SKM-1 treated with dmso at 0.1 percent for 144 hours (cell line): Measurements from ENCODE around the gene LPO.
A peak's percentile ranks its signal among the peaks of the same experiment; 100 is the strongest.

Experiments
- DNase-seq: peaks from one replicate; lab custom pipeline; 2025; ENCODE audit not compliant: unreplicated experiment; lab: John Stamatoyannopoulos, UW

Gene LPO

DNA sequence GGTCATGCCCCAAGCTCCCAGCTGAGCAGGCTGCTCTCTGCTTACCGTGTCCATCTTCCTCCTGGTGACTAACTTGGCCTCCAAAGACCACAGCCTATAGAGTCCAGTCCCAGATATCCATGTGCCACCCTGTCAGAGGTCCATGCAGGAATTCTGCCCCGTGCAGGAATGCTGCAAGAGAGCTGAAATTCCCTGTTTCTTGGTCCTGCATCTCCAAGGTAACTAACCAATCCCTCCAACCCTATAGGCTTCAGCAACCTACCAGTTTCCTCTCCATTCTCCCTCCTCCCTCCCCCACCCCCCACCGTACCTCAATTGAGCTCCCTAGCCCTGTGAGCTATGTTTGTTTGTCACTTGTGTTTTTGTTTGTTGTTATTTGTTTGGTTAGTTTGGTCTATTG lies 9.7 kb upstream of the LPO start:
- no peak for DNase-seq

DNA sequence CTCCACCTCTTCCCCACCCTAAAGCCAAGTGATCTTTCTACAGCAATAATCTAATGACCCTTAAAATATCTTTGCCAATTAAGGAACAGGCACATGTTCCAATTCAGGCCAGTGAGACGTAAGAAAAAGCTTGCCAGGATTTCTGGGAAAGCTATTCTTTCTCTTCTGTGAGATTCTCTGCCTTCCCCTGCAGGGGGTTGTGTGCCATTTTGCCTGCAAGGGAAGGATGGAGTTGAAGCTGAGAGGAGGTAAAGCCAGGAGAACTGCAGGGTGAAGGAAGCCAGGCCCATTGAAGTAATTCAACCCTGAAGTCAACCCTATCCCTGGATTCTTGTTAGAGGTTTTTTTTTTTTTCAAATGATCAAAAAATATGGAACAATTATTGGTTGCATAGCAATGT lies 9.0 kb upstream of the LPO start:
- DNase-seq: no peak

DNA sequence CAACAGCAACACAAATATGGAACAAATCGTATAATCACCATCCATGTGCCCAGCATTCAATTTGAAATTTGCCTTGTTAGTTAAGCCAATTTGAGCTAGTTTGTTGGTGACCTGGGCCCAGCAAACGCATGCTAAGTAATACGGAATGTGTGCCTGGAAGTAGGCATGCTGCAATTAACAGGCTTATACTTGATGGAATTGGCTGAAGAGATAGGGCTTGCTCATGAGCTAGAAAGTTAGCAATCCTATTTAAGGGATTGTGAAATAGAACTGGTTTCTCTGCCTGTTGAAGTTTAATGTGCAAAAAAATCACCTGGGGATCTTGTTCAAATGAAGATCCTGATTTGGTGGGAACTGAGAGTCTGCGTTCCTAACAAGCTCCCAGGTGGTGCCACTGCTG lies 8.5 kb upstream of the LPO start:
- no peak for DNase-seq

DNA sequence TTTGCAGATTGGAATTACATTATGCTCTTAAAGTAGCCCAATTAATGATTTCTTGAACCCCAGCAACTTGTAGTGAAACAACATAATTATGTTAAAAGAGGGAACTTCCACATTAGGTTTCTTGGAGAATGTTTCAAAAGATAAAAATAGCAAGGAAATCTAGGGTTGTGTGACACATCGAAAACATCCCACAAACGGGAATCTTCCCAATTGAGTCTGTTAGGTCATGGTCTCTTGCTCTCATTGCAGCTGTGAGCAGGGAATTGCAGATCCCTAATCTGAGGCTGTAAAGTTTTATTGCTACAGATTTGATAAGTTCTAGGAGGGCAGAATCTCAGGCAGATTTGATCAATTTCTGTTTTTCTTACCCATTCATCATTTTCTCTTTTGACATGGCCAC lies 6.7 kb upstream of the LPO start:
- no peak for DNase-seq

DNA sequence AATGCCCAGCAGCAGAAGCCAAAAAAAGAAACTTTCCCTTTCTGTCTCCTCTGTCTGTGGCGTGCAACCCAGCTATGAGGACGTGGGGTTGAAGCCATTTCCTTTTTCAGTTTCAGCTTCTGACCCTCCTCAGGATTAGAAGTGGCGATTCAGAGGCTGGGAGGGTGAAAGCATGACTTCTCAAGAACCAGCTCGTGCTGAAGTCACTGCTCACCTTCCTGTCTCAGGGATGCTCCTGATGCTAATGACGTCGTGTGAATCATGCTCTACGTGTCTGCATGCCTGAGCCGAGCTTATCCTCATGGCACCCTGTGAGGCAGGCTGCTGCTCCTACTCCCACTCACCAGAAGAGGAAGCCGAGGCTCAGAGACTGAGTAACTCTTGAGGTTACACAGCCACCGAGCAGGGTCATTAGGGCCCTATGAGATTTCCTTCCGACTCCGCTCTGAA lies 5.7 kb upstream of the LPO start:
- DNase-seq: peak; percentile 95

DNA sequence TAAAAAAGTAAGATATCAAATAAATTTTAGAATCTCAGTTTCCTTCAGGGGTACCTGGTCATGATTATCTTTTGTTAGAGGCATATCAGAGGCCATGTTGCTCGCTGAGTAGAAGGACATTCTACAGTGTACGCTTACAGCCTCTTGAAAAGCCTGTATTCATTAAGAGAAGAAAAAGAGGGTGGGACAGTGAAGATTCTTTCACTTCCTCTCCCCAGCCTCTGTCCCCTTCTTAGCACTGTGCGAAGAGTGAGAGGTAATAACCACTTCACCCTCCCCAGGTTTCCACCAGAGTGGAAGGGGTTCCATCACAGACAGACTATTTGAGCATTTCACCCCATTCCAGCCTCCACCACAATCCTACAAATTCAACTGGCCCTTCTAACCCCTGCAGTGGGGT lies 4.8 kb upstream of the LPO start:
- DNase-seq: peak; percentile 28

DNA sequence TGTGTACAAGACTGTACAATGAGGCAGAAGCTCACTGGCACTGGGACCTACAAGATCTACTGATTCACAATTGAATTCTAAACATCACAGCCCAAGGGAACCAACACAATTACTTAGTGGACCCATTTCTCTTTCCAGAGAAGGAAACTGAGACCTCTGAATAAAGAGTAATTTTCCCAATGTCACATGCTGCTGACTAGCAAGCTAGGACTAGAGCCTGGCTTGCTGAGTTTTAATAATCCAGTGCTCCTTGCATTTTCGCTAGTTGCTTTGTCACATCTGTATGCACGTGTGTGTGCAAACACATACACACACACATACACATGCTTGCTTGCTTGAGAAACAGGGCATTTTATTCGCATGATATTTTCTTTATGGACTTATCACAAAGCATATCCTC lies 3.9 kb upstream of the LPO start:
- DNase-seq: no peak

DNA sequence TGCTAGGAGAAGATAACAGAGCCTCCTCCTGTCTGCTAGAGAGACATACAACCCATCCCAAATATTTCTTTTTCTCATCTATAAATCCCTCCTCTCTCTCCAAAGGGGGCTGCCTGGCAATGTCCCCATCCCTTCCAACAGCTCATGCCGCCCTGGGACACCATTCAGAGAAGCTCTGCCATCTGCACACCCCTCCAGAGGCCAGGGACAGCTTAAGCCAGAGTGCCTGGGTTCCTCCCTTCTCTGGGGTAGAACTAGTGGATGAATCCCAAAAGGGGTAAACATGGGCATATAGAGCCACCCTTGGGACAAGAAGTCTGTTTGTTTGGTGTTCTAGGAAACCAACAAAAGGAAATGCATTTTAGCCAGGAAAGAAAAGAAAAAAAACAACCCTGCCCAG lies 2.6 kb upstream of the LPO start:
- DNase-seq: no peak

DNA sequence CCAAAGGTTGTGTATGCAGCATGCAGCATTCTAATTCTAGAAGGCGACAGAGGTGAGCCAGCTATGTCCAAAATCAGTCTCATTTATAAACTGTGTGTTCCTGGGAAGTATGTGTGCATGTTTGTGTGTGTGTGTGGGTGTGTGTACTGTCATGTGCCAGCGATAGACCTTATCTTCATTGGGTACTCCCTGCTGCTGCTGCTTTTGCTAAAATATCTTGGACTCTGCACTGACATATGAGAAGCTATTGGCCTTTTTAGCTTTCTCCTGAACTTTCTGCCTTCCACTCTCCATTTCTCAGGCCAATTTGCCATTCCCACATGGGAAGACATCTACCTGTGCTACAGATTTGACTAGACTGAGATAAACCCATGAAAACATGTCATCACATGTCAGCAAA lies 2.0 kb upstream of the LPO start:
- no peak for DNase-seq

DNA sequence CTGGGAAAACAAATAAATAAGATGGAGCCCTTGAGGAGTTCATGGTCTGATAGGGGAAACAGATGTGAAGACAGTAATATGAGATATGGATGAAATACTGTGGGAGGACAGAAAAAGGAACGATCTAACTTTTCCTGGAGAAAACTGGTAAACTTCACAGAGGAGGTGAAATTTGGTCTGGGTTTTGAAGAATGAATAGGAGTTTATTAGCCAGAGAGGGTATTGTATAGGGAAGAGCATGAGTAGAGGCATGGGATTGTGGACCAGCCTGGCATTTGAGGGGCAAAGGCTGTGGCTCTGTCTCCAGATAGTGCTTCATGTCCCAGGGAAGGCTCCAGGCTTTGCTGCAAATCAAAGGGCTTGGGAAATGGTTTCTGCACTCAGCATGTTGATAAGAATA lies 1.6 kb downstream of the LPO start:
- no peak for DNase-seq

DNA sequence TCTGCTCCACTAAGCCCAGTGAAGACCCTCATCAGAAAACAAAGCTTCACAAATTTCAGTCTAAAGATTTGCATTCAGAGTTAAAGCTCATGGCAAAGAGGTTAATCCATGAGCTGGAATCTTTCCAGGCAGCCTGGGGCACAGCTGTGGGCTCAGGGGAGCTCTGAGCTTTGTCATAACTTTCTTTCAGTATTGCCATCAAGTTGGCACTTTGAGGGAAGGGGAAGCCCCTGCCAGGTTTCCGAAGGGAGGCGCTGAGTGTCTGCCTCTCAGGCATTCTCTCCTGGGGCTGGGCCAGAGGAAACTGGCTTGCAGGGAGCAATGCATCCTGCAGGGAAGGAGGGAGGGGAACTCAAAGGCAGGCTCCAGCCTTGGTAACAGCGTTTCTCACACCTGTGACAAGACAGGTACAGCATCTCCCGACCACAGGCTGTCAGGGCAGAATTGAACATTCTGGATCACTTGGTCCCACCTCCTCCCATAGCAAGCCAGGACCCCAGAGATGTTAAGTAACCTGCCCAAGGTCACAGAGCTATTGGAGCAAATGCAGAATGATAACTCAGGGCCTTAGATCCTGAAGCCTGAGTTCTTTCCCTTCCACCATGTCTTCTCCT lies 3.9 kb downstream of the LPO start:
- no peak for DNase-seq

DNA sequence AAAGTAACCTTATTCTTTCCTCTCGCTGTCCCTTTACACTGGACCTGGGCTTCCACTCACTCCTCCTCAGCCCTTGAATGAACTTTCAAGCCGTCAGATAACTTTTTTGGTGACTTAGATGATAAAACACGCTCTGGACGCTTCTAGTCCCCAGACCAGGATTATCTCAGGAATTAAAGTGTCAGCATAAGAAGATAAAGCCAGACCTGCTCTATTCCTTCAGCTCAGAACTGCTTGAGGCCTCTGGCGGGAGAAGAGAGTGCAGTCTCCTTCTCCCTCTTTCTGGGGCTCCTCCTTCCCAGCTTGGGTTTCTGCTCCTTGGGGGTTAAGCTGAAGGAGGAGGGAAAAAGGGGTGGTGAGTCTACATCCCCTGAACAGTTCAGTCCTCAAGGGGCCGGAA lies 6.6 kb downstream of the LPO start:
- no peak for DNase-seq

DNA sequence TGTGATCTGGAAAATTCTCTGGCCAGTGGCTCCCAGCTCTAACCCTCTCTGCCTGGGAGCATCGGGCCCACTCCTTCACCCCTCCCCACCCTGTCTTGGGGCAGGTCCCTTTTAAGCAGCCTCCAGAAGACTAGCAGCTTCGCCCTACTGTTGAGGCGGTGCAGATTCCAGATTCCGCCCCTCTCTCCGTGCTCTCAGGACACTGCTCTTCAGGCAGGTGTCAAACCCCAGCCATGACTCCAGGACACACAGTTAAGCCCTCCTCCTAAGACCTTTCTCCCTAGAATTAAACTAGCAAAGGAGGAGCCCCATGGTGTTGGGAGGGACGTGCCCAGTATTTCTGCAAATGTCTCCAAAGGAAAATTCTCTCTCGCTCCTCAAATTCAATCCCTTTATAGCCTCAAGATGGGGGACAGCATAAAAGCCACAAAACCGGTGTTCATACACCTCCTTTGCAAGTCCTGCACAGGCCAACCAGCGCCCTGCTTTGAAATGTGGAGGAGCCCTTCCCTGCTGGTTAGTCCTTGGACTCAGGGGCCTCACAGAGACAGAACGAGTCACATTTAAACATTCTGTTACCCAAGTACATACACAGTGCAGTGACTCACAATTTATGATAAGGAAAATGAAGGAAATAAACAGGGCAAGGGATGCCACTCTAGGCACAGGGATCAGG lies 7.2 kb downstream of the LPO start:
- no peak for DNase-seq

DNA sequence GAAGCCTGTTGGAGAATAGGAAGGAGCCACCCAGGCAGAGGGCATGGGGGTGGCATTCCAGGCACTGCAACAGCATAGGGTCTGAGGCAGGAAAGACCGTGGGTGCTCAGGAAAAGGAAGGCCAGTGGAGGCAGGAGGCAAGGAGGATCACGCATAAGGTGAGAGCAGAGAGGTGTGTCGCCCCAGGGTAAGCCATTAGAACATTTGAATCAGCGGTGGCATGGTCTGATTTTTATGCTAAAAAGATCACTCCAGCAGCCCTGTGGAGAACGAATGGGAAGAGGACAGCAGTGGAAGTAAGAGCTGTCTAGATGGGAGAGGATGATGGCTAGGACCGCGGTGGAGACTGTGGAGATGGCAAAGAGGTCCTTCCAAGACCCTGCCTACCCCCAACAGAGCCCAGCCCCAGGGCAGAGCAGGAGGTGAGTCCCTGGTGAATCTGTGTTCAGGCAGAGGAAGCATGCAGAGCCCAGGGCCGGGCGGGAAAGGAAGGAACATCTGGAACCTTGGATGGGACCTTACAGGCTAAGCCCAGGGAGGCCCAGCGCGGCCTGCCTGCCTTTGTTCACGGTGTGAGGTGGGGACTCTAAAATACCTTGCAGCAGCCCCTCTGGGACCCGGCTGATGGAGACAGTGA lies 7.8 kb downstream of the LPO start:
- no peak for DNase-seq

DNA sequence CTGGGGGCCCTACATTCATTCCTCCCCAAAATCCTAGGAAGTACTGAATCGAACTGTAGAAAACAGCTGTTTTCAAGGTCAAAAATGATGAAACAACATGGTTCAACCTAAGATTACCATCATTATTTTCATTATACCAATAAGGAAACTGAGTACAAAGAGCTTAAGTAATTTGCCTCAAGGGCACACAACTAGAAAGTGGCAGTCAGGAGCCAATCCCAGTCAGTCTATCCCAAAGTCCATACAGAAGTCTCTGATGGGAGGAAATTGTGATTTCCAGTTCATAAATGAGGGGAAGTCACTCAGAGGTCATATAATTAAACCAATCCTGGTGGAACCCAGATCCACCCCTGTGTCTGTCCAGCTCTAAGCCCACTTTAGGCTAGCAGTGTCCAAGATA lies 8.4 kb downstream of the LPO start:
- DNase-seq: no peak

DNA sequence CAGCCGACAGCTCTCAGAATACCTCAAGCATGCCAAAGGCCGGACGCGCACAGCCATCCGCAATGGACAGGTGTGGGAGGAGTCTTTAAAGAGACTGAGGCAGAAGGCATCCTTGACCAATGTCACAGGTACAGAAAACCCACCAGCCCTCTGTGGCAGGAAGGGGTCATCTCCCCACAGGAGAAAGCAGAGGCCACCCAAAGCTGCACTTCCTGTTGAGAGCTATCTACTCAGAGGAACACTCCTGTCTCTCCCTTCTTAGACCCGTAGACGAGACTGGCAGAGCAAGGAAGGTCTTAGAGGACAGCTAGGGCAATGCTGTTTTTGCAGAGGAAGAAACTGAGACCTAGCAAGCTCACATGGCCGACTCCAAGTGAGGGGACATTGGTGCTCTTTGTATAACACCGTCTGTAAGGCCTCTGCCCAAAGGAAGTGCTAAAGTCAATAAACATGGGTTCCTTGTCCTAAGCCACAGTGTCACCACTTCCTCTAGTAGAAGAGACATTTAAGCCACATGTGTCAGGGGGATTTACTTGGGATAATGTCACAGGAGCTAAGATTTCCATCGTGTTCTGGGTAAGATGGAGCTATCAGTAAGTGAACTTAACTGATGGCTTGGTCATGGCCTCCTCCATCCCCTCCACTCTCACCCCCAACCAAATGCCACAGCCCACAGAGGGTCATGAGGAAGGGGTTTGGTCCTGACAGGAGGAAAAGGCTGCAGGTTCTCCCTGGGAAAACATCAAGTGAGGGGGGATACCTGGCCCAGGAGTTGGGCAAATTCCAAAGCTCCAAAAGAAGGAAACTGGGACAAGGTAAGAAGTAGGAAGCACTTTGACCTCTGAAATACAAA lies 9.4 kb downstream of the LPO start:
- DNase-seq: peak; percentile 19

DNA sequence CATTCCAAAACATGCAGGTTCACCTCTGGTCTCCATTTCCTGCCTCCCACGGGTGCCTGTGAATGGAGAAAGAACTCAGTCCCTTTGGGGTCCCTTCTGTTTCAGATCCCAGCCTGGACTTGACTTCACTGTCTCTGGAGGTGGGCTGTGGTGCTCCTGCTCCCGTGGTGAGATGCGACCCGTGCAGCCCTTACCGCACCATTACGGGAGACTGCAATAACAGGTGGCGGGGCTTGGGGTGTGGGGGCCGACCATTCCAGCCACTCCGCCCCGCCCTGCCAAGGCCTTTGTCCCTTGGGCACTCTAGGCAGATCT lies 10.5 kb downstream of the LPO start:
- no peak for DNase-seq

DNA sequence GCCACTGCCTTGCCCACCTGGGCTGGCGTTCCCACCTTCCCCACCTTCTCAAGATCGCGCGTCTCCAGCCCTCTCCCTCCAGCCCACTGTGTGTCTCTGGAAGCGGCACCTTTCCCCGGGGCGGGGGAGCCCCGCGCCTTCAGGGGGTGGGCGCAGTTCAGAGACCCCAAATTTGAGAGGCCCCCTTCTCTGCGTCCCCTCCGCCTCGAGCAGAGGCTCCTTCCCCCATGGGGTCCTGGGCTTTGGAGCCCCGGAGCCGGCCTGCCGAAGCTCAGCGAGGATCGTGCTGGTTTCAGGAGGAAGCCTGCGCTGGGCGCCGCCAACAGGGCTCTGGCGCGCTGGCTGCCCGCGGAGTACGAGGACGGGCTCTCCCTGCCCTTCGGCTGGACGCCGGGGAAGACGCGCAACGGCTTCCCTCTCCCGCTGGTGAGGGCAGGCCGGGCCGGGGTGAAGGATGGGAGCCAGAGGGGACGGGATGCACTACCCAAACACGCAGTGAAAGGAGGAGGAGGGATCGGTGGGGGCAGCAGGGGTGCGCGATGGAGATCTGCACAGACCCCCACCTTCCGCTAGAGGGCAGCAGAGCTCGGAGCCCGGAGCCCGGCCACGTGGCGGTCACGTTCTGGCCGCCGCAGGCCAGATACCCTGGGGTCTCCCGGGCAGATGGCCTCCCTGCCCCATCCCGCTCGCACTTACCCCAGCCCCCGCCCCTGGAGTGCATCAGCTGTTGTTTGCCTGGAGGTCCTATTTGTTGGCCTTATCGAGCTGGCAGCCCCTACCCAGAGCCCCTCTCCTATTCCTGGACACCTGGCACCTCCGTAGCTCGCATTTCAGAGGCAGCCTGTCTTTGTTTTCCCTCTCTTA lies 11.1 kb downstream of the LPO start:
- peak; percentile 64 for DNase-seq

DNA sequence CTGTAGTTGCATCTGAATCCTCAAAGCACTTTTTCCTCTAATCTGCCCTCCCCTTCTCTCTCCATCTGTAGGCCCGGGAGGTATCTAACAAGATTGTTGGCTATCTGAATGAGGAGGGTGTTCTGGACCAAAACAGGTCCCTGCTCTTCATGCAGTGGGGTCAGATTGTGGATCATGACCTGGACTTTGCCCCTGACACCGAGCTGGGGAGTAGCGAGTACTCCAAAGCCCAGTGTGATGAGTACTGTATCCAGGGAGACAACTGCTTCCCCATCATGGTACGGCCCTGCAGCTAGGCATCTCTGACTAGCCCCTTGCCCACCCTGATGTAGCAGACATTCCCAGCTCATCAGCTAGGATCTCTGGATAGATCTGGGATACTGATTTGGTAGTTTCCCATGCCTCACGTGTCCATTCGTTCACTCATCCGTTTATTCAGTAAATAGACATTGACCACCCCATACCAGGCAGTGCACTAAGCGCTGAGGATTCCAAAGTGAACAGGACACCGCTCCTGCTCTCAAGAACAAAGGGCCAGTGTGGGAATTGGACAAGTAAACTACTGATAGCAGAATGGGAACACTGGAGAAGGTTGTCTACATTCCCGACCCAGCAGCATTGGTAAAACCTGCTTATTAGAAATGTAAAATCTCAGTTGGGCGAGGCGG lies 12.1 kb downstream of the LPO start:
- DNase-seq: no peak

DNA sequence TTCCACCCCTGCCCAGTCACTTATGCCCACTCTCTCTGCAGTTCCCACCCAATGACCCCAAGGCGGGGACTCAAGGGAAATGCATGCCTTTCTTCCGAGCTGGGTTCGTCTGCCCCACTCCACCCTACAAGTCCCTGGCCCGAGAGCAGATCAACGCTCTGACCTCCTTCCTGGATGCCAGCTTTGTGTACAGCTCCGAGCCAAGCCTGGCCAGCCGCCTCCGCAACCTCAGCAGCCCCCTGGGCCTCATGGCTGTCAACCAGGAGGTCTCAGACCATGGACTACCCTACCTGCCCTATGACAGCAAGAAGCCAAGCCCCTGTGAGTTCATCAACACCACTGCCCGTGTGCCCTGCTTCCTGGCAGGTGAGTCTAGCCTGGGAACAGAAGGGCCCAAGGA lies 13.8 kb downstream of the LPO start:
- DNase-seq: no peak
